SHP77 (cell line): ENCODE data around the gene RAB8A.
A peak's percentile ranks its signal among the peaks of the same experiment; 100 is the strongest.
"Not testable (repeated sequence)": the region's sequence is repeated elsewhere in the genome, so short reads cannot be mapped to it uniquely, and the experiment has no call there.

Source experiments
- DNase-seq, 2 experiments: peaks; one replicate each; lab custom pipeline; 2025; lab: John Stamatoyannopoulos, UW

Gene RAB8A

DNA sequence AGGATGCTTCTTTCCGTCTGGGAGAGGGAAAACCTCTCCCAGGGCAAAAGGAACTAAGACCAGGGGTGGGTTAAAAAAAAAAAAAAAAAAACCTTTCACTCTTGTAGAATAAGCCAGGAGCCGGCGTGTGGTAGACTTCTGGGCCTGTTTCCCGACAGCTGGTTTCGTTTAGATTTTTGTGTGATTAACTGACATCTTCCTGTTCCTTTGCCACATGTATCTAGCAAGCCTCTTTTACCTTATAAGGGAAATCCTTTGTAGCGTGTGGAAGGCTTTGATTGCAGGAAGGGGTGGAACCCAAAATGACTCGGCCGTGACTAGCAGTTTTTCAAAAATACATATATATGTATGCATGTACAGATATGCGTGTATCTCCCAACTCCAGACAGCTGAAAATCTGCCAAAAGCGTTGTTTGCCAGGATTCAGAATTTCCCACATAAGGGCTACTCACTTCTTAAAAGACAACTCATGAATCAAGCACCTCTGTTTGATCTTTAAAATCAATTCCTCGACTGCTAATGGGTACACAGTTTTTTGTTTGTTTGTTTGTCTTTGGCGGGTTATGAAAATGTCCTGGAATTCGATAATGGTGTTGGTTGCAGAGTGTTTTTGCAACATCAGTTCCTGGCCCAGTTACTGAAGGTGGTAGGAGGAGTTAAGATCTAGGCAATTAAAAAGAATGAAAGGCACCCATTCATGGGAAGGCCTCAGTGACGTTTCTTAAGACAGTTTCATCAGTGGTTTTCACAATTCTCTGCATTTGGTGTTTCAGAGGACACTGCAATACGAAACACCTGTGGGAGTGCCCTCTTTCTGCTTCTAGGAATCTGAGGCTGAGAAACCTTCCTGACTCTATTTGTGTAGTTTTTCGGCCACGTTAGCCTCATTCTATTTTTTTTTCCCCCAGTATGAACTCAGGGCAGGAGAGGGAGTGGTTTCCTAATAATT is 32.7 kb upstream of the RAB8A start:
- DNase-seq = peak in 1 of 2 experiments; percentile 31

GRCh38 chr19:16084067-16084685 is 27.5 kb upstream of the RAB8A start:
- no peak for DNase-seq

DNA sequence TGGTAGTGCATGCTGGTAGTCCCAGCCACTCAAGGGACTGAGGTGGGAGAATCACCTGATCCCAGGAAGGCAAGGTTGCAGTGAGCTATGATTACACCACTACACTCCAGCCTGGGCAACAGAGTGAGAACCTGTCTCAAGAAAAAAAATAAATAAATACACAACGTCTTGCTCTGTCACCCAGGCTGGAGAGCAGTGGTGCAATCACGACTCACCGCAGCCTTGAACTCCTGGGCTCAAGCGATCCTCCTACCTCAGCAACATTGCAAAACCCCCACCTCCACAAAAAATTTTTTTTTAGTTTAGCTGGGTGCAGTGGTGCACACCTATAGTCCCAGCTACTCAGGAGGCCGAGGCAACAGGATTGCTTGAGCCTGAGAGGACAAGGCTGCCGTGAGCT is 26.6 kb upstream of the RAB8A start:
- no peak for DNase-seq

DNA sequence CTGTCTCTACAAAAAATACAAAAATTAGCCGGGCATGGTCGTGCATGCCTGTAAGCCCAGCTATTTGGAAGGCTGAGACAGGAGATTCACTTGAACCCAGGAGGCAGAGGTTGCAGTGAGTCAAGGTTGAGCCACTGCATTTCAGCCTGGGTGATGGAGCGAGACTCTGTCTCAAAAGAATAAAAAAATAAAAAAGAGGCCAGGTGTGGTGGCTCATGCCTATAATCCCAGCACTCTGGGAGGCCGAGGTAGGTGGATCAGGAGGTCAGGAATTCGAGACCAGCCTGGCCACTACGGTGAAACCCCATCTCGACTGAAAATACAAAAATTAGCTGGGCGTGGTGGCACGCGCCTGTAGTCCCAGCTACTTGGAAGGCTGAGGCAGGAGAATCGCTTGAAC is 24.3 kb upstream of the RAB8A start:
- DNase-seq = not testable (repeated sequence)

DNA sequence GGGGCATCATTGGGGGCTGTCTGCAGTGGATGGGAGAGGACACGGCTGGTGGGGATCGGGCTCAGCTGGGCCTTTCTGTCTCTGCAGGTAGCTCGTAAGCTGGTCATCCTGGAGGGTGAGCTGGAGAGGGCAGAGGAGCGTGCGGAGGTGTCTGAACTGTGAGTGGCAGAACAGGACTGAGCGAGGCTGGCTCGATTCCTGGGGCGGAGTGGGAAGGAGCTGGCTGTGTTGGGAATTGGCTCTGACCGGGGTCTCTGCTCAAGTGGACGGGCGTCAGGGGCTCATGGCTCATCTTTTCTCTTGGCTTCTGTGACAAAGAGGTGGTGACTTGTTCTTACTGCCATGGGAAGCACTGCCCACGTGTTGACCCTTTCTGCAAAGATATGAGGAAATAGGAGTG is 23.7 kb upstream of the RAB8A start:
- no peak for DNase-seq

DNA sequence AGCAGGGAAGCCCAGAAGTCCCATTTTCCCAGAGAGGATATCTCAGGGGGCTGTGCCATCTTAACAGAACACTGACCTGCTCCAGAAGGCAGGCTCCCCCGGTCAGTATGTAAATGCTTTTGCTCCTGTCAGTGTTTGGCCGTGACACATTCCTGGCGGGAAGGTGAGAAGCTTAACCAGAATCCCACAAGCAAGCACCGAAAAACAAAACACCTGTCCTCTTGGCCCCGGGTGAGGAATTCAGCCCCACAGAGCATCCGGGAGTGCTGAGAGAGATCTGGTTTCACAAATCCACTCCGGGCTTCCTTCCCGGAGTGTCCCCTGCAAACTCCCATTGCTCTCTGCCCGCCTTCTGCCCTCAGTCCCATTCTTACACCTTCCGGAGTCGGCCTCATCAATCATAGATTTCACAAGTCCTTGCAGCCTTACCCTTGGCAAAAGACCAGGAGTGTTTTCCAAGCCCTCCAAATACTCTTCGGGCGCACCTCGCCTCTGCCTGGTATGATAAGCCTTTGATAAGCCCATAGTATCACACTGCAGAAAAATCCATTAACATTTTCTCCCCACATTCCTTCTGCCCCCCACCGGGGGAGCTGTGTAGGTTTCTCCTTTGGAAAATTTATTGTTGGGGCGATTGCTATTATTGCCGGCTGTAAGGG is 23.2 kb upstream of the RAB8A start:
- no peak for DNase-seq

DNA sequence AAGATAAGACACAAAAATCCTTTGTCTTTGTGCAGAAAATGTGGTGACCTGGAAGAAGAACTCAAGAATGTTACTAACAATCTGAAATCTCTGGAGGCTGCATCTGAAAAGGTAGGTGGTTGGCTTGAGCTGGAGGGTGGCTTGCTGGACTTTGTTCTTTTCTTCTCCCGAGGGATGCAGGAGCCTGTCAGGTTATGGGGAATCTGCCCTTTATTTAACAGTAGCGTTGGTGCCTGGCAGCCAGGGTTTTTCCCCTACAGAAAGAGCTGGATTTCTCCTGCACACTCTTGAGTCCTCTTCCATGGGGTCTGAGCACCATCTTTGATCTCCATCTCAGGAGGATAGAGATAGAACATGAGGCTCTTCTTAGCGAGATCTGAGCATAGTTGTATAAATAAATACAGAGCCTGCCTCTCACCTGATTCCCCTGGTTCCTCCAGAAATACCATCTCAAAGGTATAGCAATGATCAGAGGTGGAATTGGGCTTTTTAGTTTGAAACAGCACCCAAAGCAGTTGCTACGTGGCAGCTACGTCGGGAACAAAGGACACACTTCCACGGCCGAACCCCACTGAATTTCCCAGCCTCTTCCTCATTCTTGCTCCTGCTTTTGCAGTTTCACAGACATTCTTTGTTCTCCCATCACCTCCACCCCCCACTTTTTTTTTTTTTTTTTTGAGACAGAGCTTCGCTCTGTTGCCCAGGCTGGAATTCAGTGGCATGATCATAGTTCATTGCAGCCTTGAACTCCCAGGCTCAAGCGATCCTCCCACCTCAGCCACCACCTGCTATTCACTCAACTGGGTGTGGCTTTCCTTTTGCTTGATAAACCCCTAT is 22.5 kb upstream of the RAB8A start:
- DNase-seq = no peak

DNA sequence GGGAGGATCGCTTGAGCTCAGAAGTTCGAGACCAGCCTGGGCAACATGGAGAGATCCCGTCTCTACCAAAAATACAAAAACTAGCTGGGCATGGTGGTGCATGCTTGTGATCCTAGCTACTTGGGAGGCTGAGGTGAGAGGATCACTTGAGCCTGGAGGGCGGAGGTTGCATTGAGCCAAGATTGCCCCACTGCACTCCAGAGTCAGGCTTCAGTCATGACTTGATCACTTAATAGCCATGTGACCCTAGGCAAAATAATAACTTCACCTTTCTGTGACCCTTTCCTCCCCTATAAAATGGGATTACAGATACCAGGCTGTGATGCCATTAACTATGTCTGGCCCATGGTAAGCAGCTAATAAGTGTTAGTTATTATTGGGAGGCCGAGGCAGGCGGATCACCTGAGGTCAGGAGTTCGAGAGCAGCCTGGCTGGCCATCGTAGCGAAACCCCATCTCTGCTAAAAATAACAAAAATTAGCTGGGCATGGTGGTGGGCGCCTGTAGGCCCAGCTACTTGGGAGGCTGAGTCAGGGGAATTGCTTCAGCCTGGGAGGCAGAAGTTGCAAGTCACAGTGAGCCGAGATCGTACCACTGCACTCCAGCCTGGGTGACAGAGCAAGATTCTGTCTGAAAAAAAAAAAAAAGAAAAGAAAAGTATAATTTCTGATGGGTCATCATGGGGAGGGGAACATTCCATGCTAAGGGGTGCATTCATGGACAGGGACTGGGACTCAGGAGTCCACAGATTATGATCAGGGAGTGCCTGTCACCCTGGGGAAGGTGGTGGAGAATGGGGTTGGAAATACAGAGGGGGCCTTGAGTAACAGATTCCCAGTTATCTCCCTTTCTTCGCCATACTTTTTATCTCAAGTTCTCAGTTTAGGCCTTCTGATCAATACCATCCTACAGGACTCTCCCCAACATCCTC is 19.9 kb upstream of the RAB8A start:
- DNase-seq = no peak

DNA sequence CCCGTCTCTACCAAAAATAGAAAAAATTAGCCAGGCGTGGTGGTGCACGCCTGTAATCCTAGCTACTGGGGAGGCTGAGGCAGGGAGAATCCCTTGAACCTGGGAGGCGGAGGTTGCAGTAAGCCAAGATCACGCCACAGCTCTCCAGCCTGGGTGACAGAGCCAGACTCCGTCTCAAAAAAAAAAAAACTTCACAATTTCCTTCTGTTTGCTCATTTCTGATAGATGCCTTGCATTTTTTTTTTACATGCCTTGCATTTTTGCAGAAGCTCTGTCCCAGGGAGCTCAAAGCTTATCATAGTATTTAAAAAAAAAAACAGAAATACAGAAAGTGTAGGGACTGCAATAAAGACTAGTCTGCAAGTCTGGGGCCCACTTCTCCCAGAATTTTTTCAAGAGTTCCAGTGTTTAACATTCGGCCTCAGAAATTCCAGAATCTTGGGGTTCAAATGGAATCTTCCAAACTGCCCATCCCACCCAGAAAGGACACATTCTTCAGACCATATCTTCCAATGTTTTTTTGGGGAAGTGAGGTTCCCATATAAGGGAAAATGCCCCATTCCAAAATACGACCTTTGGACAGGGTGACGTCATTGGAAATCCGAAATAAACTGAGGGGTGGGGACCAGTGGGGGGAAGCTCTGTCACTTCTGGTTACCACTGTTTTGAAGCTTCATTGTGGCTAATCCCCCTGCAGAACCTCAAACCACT is 17.2 kb upstream of the RAB8A start:
- DNase-seq = no peak

DNA sequence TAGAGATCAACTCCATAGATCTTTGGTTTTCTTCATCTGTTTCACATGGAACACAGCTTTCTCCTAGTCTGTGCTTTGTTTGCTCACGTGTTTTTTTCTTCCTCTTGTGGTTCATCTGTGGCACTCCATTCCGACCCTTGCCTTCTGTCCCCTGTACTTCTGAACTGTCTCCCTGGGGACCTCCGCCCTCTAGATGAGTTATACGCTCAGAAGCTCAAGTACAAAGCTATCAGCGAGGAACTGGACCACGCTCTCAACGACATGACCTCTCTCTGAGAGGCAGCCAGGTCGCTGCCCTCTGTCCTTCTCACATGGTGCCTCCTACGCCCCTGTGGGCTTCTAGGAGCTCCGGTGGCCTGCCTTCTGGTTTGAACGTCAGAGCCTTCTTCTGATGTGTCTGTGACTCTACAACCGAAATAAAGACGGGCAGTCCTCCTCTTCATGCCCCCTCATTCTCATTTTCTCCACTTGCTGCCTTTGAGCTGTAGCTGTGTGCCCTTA is 16.6 kb upstream of the RAB8A start:
- no peak for DNase-seq

DNA sequence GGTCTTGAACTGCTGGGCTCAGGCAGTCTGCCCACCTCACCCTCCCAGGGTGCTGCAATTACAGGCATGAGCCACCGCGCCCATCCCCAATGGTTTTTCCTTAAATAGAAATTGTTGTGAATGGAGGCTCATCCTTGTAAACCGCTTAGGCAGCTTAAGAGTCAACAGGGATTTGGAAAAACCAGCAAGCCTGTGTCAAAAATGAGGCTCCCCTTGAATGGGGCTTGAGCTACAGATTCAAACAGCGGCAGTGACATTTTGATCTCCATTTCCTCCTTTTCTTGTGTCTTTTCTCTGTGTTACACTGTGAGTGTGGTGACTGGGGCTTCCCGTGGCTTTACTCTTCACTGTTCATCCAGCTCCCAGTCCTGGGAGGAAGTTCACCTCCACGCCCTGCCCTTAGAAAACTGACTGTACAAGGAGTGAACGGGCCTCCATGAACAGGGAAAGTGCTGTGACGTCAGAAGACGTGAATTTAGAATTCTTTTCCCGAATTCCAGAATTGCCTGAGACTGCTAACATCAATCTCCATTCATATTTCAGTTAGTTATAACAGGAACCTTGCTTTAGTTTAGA is 15.3 kb upstream of the RAB8A start:
- DNase-seq = no peak

- no peak for DNase-seq
Measured at GRCh38 chr19:16098416-16098768, 13.3 kb upstream of the RAB8A start.

- DNase-seq = no peak
Measured at GRCh38 chr19:16098821-16099220, 12.9 kb upstream of the RAB8A start.

GRCh38 chr19:16099314-16099965 is 12.2 kb upstream of the RAB8A start:
- DNase-seq = not testable (repeated sequence)

DNA sequence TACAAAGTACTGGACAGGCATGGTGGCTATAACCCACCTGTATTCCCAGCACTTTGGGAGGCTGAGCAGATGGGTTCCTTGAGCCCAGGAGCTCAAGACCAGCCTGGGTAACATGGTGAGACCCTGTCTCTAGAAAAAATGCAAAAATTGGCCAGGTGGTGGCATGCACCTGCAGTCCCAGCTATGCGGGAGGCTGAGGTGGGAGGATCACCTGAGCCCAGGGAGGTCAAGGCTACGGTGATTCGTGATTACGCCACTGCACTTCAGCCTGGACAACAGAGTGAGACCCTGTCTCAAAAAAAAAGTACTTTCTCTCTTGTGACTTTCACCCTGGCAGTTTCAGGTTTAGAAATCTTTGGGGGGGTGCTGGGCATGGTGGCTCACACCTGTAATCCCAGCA is 11.2 kb upstream of the RAB8A start:
- DNase-seq = no peak

- no peak for DNase-seq
Measured at GRCh38 chr19:16104722-16105121, 7.0 kb upstream of the RAB8A start.

- no peak for DNase-seq
Measured at GRCh38 chr19:16106121-16106520, 5.6 kb upstream of the RAB8A start.

DNA sequence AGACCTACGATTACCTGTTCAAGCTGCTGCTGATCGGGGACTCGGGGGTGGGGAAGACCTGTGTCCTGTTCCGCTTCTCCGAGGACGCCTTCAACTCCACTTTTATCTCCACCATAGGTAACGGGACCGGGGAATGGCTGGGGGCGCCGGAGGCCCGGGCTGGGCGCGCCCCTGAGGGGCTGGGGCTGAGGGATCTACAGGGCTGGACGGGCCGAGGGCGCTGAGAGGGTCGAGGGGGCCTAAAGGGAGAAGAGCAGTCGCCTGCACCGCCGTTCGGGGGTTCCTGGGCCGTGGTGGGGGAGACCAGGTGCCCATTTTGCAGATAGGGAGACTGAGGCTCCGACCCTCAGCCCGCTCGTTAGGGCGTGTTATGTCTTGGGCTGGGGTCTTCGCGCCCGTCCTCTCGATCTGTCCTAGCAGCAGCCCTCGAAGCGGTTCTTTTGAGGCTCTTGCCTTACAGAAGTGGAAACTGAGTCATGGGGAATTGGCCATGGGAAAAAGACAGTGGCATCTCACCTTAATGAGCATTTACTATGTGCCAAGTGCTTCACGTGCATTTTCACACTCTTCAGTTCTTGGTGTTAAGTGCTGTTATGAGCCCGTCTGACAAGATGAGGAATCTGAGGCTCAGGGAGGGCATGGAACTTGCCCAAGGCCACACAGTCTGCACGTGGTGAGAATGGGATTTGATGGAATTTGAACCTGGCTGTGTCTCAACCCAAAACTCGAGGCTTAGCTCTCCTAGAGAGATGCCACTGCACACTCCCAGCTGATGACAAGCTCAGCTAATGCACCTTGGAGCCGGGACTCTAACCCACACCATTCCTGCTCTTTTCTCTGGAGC is 442 bp downstream of the RAB8A start:
- no peak for DNase-seq
